ENCODE measurements around the gene CYP2C9. TPM values are rescaled to one million over a fixed set of nuclear protein-coding genes. Genes with fewer than 3 reads are reported as not detected.

Gene CYP2C9
- 1,000 to 10,000 TPM in 1 of 2 donors, 1 to 10 TPM in 1; 4.3 to 1,353 TPM for total RNA-seq
- polyA plus RNA-seq, result 1,000 to 10,000 TPM; 1,245 to 1,789 TPM

GRCh38 chr10:94938383-94938782 lies at the start of gene CYP2C9:
CYP2C9 (plus strand) TSS chr10:94938658; CDS start chr10:94938683, 25 bp downstream.
- peaks cover 3 to 21% (median 10%) of the 10 kb centered on the region in 4 donors for H3K36me3 ChIP-seq (ENCODE audit: control insufficient read depth in 4 of 4, insufficient read depth in 3 of 4, low read depth in 1 of 4, low read length in 3 of 4)
- peaks cover 0 to 42% (median 6%) of the 10 kb centered on the region in 4 donors for H3K4me1 ChIP-seq (ENCODE audit: control insufficient read depth in 4 of 4, insufficient read depth in 4 of 4, low read length in 3 of 4)
- no peaks in the 10 kb centered on the region for H3K27me3 ChIP-seq (ENCODE audit: control insufficient read depth in 4 of 4, insufficient read depth in 4 of 4, low read length in 3 of 4)
- H3K27ac ChIP-seq (ENCODE audit: low read depth in 1 of 2, low read length in 2 of 2), result peak within 1 kb of the TSS; percentile 74 to 84
- no peaks in the 10 kb centered on the region for H3K9me3 ChIP-seq (ENCODE audit: control insufficient read depth in 4 of 4, low read length in 3 of 4)
- H3K9ac ChIP-seq (ENCODE audit: low read depth in 1 of 2, low read length in 2 of 2), result peak within 1 kb of the TSS; percentile 37 to 98
- peak; percentile 61 for TF ChIP-seq SP1 (IDR thresholded peaks at IDR 0.05)
- no peak for TF ChIP-seq CTCF (IDR thresholded peaks at IDR 0.05; ENCODE audit: low read depth, low read length, missing input control)
- peak in 1 of 2 donors; percentile 31 for TF ChIP-seq EGR1 (IDR thresholded peaks at IDR 0.05; ENCODE audit: low read depth in 2 of 2)
- peak; percentile 95 for TF ChIP-seq TAF1 (conservative IDR thresholded peaks at IDR 0.05)
- peak in 1 of 2 donors; percentile 74 for TF ChIP-seq JUND (IDR thresholded peaks at IDR 0.05)
- TF ChIP-seq GABPA (IDR thresholded peaks at IDR 0.05 in 1 of 2, conservative IDR thresholded peaks at IDR 0.05 in 1 of 2), result no peak
- peak; percentile 81 for TF ChIP-seq HNF4G (IDR thresholded peaks at IDR 0.05)
- TF ChIP-seq, protein P1, sequence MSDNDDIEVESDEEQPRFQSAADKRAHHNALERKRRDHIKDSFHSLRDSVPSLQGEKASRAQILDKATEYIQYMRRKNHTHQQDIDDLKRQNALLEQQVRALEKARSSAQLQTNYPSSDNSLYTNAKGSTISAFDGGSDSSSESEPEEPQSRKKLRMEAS (IDR thresholded peaks at IDR 0.05), result peak; percentile 66
- TF ChIP-seq NR2F2 (IDR thresholded peaks at IDR 0.05), result no peak
- TF ChIP-seq ATF3 (IDR thresholded peaks at IDR 0.05), result no peak
- TF ChIP-seq RAD21 (IDR thresholded peaks at IDR 0.05), result peak; percentile 23 to 39
- peak; percentile 44 for TF ChIP-seq ZBTB33 (IDR thresholded peaks at IDR 0.05)
- TF ChIP-seq REST (IDR thresholded peaks at IDR 0.05), result peak; percentile 87
- peak; percentile 97 for TF ChIP-seq YY1 (IDR thresholded peaks at IDR 0.05)
- peak; percentile 47 for TF ChIP-seq FOXA1 (IDR thresholded peaks at IDR 0.05)
- TF ChIP-seq RXRA (IDR thresholded peaks at IDR 0.05), result peak; percentile 52 to 77
- TF ChIP-seq FOXA2 (IDR thresholded peaks at IDR 0.05), result peak; percentile 24
- peak; percentile 95 to 97 for TF ChIP-seq HNF4A (conservative IDR thresholded peaks at IDR 0.05)
- peak within 1 kb of the TSS; percentile 70 to 86 (median 73) for H3K4me3 ChIP-seq (ENCODE audit: low read depth in 1 of 3, low read length in 3 of 3)
- no peak for DNase-seq (ENCODE audit: low spot score)
- 28% methylated on average over 2 of the region's 2 CpGs for WGBS
